HepG2 (cell line): Measurements from ENCODE around the gene CYP27A1. TPM values are rescaled to one million over a fixed set of nuclear protein-coding genes. Genes with fewer than 3 reads are reported as not detected.
A peak's percentile ranks its signal among the peaks of the same experiment; 100 is the strongest.

Experiments used
- FOXM1 ChIP-seq: sonication (generic); formaldehyde crosslinking; IDR thresholded peaks from 2 replicates; pipeline ENCODE4 v1.5.0; 2020; ENCODE audit warnings: missing genetic modification reagents
- HNF4A ChIP-seq: sonication (generic); formaldehyde crosslinking; IDR thresholded peaks from 2 replicates; pipeline ENCODE4 v1.4.0; 2020; ENCODE audit warnings: missing genetic modification reagents
- KDM2A ChIP-seq: sonication (generic); formaldehyde crosslinking; IDR thresholded peaks from 2 replicates; pipeline ENCODE4 v1.4.0; 2020; ENCODE audit warnings: low read depth, missing genetic modification reagents, borderline replicate concordance
- NFE2L2 ChIP-seq: fragments of 150-350 bp; IDR thresholded peaks from 2 replicates; pipeline ENCODE4 v1.6.1; 2014; ENCODE audit warnings: low read length
- POLR2AphosphoS2 ChIP-seq: IDR thresholded peaks from 2 replicates; pipeline ENCODE4 v1.6.1; 2011; ENCODE audit warnings: low read depth, low read length, improper control_type of control experiment
- SIX4 ChIP-seq: sonication (generic); formaldehyde crosslinking; IDR thresholded peaks from 2 replicates; pipeline ENCODE4 v1.4.0; 2020; ENCODE audit warnings: missing genetic modification reagents
- ZBTB14 ChIP-seq: sonication (generic); formaldehyde crosslinking; IDR thresholded peaks from 2 replicates; pipeline ENCODE4 v1.4.0; 2020; ENCODE audit warnings: missing genetic modification reagents
- ZGPAT ChIP-seq: IDR thresholded peaks from 2 replicates; pipeline ENCODE4 v1.6.1; 2016; ENCODE audit warnings: mild to moderate bottlenecking
- ZNF253 ChIP-seq: sonication (generic); formaldehyde crosslinking; IDR thresholded peaks from 2 replicates; pipeline ENCODE4 v1.8.0; 2022; ENCODE audit warnings: mild to moderate bottlenecking, missing genetic modification reagents, borderline replicate concordance
- ZNF639 ChIP-seq: conservative IDR thresholded peaks from 2 replicates; pipeline ENCODE4 v1.6.1; 2018; ENCODE audit warnings: missing genetic modification reagents
- polyA plus RNA-seq, 8 experiments: library from polyadenylated mRNA; depleted of rRNA in 3 of 8; stranded (reverse) in 7 of 8; unstranded in 1 of 8; fragments of >200 nt; fragmentation: Illumina TruSeq in 4 of 8; extraction: Trizol in 4 of 8; gene quantifications; 2 replicates each; pipeline versions ENCODE4 v1.2.1 to v1.2.3, GENCODE V29; 2011 to 2016; ENCODE audit warnings: low read depth in 4 of 8, missing spikeins in 1 of 8, mixed read lengths in 1 of 8; ENCODE audit not compliant: insufficient read depth in 1 of 8
- total RNA-seq, 5 experiments: library from RNA; depleted of rRNA; stranded (reverse); fragments of >200 nt; fragmentation: Illumina TruSeq; extraction: Trizol; gene quantifications; 2 replicates each; pipeline ENCODE4 v1.2.3, GENCODE V29; 2016; ENCODE audit warnings: low read depth in 1 of 5
- TF ChIP-seq, protein P1 (sequence below): IDR thresholded peaks from 2 replicates; pipeline ENCODE4 v1.6.1; 2016; ENCODE audit warnings: low read depth, missing genetic modification reagents, missing compliant biosample characterization
- TF ChIP-seq, protein P2 (sequence below): sonication (generic); formaldehyde crosslinking; IDR thresholded peaks from 2 replicates; pipeline ENCODE4 v1.8.1; 2022; ENCODE audit warnings: low read depth, mild to moderate bottlenecking, missing genetic modification reagents

The CYP27A1 gene
- total and polyA plus RNA-seq, 2 of the 13 experiments (the other 11 are each of a cell fraction or from before 2014, with no cell fraction given), result 157 to 266 TPM

DNA sequence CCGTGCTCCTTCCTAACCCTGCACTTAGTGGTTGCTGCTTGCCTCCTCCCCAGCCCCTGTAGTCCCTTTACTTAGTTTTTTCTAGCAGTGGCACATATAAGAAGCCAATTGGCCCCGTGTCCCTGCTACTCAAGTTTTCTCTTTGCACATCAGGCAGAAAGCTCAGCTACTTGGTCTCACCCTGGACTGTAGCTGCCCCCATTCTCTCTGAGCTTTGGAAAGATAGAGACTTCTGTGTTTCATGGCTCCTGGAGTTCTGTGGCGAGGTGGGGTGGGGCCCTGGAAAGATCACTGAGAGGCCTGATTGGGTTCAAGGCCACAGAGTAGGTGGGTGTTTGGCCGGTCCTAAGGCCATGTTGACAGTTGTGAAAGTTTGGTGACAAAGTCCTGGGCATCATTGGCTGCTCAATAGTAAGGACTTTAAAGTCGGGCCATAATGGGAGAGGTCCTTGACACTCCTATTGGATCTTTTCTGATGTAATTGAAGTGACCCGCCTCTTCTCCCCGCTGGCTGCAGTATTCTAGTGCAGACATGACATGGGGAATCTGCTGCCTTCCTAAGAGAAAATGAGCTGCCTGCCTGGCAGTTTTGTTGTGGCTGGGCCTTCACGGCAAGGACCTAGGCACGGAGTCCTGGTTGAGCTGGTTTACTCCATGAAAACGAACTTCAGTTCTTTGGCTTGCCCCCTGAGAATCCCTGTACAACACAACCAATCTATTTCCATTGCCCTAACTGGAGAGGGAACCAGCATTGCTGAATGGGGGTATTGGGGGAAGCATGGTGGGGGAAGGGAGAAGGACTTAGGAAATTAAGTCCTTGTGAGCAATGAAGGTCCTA is 26.2 kb upstream of the CYP27A1 start (continued):
- TF ChIP-seq, protein P1, sequence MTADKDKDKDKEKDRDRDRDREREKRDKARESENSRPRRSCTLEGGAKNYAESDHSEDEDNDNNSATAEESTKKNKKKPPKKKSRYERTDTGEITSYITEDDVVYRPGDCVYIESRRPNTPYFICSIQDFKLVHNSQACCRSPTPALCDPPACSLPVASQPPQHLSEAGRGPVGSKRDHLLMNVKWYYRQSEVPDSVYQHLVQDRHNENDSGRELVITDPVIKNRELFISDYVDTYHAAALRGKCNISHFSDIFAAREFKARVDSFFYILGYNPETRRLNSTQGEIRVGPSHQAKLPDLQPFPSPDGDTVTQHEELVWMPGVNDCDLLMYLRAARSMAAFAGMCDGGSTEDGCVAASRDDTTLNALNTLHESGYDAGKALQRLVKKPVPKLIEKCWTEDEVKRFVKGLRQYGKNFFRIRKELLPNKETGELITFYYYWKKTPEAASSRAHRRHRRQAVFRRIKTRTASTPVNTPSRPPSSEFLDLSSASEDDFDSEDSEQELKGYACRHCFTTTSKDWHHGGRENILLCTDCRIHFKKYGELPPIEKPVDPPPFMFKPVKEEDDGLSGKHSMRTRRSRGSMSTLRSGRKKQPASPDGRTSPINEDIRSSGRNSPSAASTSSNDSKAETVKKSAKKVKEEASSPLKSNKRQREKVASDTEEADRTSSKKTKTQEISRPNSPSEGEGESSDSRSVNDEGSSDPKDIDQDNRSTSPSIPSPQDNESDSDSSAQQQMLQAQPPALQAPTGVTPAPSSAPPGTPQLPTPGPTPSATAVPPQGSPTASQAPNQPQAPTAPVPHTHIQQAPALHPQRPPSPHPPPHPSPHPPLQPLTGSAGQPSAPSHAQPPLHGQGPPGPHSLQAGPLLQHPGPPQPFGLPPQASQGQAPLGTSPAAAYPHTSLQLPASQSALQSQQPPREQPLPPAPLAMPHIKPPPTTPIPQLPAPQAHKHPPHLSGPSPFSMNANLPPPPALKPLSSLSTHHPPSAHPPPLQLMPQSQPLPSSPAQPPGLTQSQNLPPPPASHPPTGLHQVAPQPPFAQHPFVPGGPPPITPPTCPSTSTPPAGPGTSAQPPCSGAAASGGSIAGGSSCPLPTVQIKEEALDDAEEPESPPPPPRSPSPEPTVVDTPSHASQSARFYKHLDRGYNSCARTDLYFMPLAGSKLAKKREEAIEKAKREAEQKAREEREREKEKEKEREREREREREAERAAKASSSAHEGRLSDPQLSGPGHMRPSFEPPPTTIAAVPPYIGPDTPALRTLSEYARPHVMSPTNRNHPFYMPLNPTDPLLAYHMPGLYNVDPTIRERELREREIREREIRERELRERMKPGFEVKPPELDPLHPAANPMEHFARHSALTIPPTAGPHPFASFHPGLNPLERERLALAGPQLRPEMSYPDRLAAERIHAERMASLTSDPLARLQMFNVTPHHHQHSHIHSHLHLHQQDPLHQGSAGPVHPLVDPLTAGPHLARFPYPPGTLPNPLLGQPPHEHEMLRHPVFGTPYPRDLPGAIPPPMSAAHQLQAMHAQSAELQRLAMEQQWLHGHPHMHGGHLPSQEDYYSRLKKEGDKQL (CRISPR knock-in tag), result peak; percentile 92
- TF ChIP-seq KDM2A (CRISPR knock-in tag), result peak; percentile 77; the same call in 1 of the 2 replicates
- TF ChIP-seq ZNF639 (CRISPR knock-in tag), result peak; percentile 56; the same call in 1 of the 2 replicates
- TF ChIP-seq ZNF253, result no peak
- TF ChIP-seq ZGPAT (CRISPR knock-in tag), result peak; percentile 98
- TF ChIP-seq, protein P2, sequence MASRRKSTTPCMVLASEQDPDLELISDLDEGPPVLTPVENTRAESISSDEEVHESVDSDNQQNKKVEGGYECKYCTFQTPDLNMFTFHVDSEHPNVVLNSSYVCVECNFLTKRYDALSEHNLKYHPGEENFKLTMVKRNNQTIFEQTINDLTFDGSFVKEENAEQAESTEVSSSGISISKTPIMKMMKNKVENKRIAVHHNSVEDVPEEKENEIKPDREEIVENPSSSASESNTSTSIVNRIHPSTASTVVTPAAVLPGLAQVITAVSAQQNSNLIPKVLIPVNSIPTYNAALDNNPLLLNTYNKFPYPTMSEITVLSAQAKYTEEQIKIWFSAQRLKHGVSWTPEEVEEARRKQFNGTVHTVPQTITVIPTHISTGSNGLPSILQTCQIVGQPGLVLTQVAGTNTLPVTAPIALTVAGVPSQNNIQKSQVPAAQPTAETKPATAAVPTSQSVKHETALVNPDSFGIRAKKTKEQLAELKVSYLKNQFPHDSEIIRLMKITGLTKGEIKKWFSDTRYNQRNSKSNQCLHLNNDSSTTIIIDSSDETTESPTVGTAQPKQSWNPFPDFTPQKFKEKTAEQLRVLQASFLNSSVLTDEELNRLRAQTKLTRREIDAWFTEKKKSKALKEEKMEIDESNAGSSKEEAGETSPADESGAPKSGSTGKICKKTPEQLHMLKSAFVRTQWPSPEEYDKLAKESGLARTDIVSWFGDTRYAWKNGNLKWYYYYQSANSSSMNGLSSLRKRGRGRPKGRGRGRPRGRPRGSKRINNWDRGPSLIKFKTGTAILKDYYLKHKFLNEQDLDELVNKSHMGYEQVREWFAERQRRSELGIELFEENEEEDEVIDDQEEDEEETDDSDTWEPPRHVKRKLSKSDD (CRISPR knock-in tag), result peak; percentile 9; the same call in 1 of the 2 replicates
- peak; percentile 86 for TF ChIP-seq SIX4 (CRISPR knock-in tag)
- TF ChIP-seq FOXM1 (CRISPR knock-in tag), result peak; percentile 73; the same call in 1 of the 2 replicates
- TF ChIP-seq ZBTB14 (CRISPR knock-in tag), result no peak
- TF ChIP-seq NFE2L2, result no peak
- no peak for TF ChIP-seq POLR2AphosphoS2
- peak; percentile 100 for TF ChIP-seq HNF4A
